Stimulated activated CD8-positive, alpha-beta memory T cell treated with anti-CD3 and anti-CD28 coated beads, Interleukin-12 subunit alpha, Interleukin-12 subunit beta, amount 100 ng/mL, for 24 hours (primary cell): Measurements from ENCODE around the gene RAET1L.
"Not testable (repeated sequence)": the region's sequence is repeated elsewhere in the genome, so short reads cannot be mapped to it uniquely, and the experiment has no call there.

Source experiments
- DNase-seq: peaks from one replicate; pipeline ENCODE4 v3.0.0-alpha.2; 2020; ENCODE audit errors: extremely low read depth

The RAET1L gene

GRCh38 chr6:150044621-150045145 is 19.4 kb upstream of the RAET1L start:
- no peak for DNase-seq

- no peak for DNase-seq
Measured at GRCh38 chr6:150043501-150044412, 18.4 kb upstream of the RAET1L start.

GRCh38 chr6:150043096-150043495 is 17.8 kb upstream of the RAET1L start:
- DNase-seq: no peak

GRCh38 chr6:150038202-150039062 is 13.1 kb upstream of the RAET1L start:
- DNase-seq: no peak

- no peak for DNase-seq
Measured at GRCh38 chr6:150037526-150038201, 12.3 kb upstream of the RAET1L start.

- DNase-seq: no peak
Measured at GRCh38 chr6:150036081-150036480, 10.7 kb upstream of the RAET1L start.

- no peak for DNase-seq
Measured at GRCh38 chr6:150033207-150033771, 8.0 kb upstream of the RAET1L start.

- DNase-seq: no peak
Measured at GRCh38 chr6:150032598-150032997, 7.3 kb upstream of the RAET1L start.

GRCh38 chr6:150030611-150031010 is 5.3 kb upstream of the RAET1L start:
- no peak for DNase-seq

GRCh38 chr6:150029749-150030148 is 4.4 kb upstream of the RAET1L start:
- no peak for DNase-seq

GRCh38 chr6:150029276-150029675 is 3.9 kb upstream of the RAET1L start:
- no peak for DNase-seq

- DNase-seq: no peak
Measured at GRCh38 chr6:150028799-150029198, 3.5 kb upstream of the RAET1L start.

- DNase-seq: no peak
Measured at GRCh38 chr6:150027806-150028565, 2.7 kb upstream of the RAET1L start.

GRCh38 chr6:150026976-150027805 is 1.9 kb upstream of the RAET1L start:
- DNase-seq: no peak

- no peak for DNase-seq
Measured at GRCh38 chr6:150024646-150025155, 631 bp downstream of the RAET1L start.

GRCh38 chr6:150024021-150024420 is 1.3 kb downstream of the RAET1L start:
- not testable (repeated sequence) for DNase-seq

- not testable (repeated sequence) for DNase-seq
Measured at GRCh38 chr6:150021870-150022269, 3.5 kb downstream of the RAET1L start.

- no peak for DNase-seq
Measured at GRCh38 chr6:150018846-150019580, 6.3 kb downstream of the RAET1L start.

- DNase-seq: not testable (repeated sequence)
Measured at GRCh38 chr6:150017186-150017521, 8.2 kb downstream of the RAET1L start.
